OCI-LY3 (cell line): ENCODE data around the gene CIAO2B.

ENCODE experiments used
- CTCF ChIP-seq: fragments of 200-600, 300-600 bp; sonication (generic); IDR thresholded peaks from 2 replicates; pipeline ENCODE4 v1.5.1; 2014; ENCODE audit warnings: antibody characterized with exemption, low read length, low read depth
- EZH2phosphoT487 ChIP-seq: fragments of 200-600 bp; shearing (Covaris generic); IDR thresholded peaks from 2 replicates; pipeline ENCODE4 v1.6.1; 2018; ENCODE audit warnings: antibody characterized with exemption, mixed run types, low read depth

- TF ChIP-seq CTCF: no peak
- TF ChIP-seq EZH2phosphoT487: no peak
Measured at GRCh38 chr16:66885491-66885890, 48.7 kb downstream of the CIAO2B start.
